Measurements from ENCODE around the gene SUPT3H.

DNA sequence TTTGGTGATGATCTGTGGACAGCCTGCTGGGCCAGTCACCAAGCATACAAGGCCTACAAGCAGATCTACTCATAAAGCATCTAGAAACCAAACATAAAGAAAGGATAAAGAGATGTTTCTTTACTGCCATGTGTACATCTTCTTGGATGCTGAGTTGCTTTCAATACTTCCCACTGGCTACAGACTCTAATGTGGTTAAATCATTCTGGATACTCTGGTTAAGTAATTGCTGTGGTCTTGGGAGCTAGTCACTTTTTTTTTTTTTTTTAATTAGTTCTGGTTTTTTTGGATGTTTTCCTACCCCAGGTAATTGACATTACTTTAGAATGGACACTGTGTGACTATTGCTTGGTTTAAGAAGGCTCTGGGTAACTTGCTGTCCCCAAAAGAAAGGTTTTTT is 265.0 kb downstream of the SUPT3H start:
- TF ChIP-seq CTCF (IDR thresholded peaks at IDR 0.05) (no peak), POLR2A (IDR thresholded peaks at IDR 0.05) (no peak)
